Measurements from ENCODE around the gene PNMA6E. TPM values are rescaled to one million over a fixed set of nuclear protein-coding genes. Genes with fewer than 3 reads are reported as not detected.

The PNMA6E gene
- total and polyA plus RNA-seq, 9 of the 15 experiments (the other 6 are each of a cell fraction or from before 2014, with no cell fraction given), result 0.03 TPM; not detected in 8

GRCh38 chrX:153379971-153380581 lies 21.1 kb downstream of the PNMA6E start (continued):
- TF ChIP-seq TAF9B (IDR thresholded peaks at IDR 0.05; ENCODE audit: partially characterized antibody), result no peak
- peak; percentile 78; the same call in 1 of the 2 replicates for TF ChIP-seq BACH1 (tag; IDR thresholded peaks at IDR 0.05)
- no peak for TF ChIP-seq E2F4 (CRISPR knock-in tag; IDR thresholded peaks at IDR 0.05; ENCODE audit: low read depth)
- TF ChIP-seq ZNF124 (CRISPR knock-in tag; IDR thresholded peaks at IDR 0.05), result no peak

GRCh38 chrX:153379508-153379907 lies 21.6 kb downstream of the PNMA6E start:
- H3K9ac ChIP-seq (ENCODE audit: insufficient read depth in 1 of 2, low read depth in 2 of 2, low read length in 2 of 2), result peak overlapping the region in 1 of 2 experiments; percentile 23; a peak in 1 of 4 replicates
- H2AFZ ChIP-seq (ENCODE audit: low read depth, low read length), result no peak overlapping the region
- intact Hi-C loops (cut with micrococcal nuclease), result no loop called here
- no peaks in the 10 kb centered on the region for H3K36me3 ChIP-seq (ENCODE audit: control insufficient read depth, insufficient read depth, low read length)
- ChIA-PET CTCF (ENCODE audit: low intra/inter-chr PET ratio) (no interaction called here), POLR2A (no interaction called here)
- no peaks in the 10 kb centered on the region; a peak in 1 of 5 replicates for H3K27me3 ChIP-seq (ENCODE audit: control insufficient read depth in 2 of 2, insufficient read depth in 2 of 2, low read length in 2 of 2)
- ATAC-seq (no peak), DNase-seq (ENCODE audit: extremely low read depth in 1 of 4, low spot score in 3 of 4) (no peak), FAIRE-seq (no peak)
- 83% methylated on average over 4 of the region's 9 CpGs for WGBS (ENCODE audit: insufficient coverage, low coverage, missing lambda C conversion rate)
- no peaks in the 10 kb centered on the region for H3K9me1 ChIP-seq (ENCODE audit: control insufficient read depth, insufficient read depth, low read length)
- H3K27ac ChIP-seq (ENCODE audit: extremely low read depth, low read depth, low read length), result no peak overlapping the region
- no peaks in the 10 kb centered on the region for H4K20me1 ChIP-seq (replicated peaks; ENCODE audit: control insufficient read depth, insufficient read depth, low read length)
- no peaks in the 10 kb centered on the region for H3K79me2 ChIP-seq (ENCODE audit: control insufficient read depth, insufficient read depth, low read length)
- H3K4me1 ChIP-seq (replicated peaks in 1 of 2; ENCODE audit: control insufficient read depth in 2 of 2, insufficient read depth in 2 of 2, low read length in 2 of 2), result peaks cover 33% of the 10 kb centered on the region in 2 experiments
- H3K4me2 ChIP-seq (ENCODE audit: insufficient read depth, low read length), result 0 out of 2 replicates have a peak overlapping the region, but pooled peaks have one; percentile 18
- H3K4me3 ChIP-seq, result no peak overlapping the region
- peaks cover 6% of the 10 kb centered on the region; the same call in 1 of the 2 replicates for H3K9me3 ChIP-seq (replicated peaks; ENCODE audit: control insufficient read depth, insufficient read depth, low read depth, low read length)
- in situ Hi-C loops (cut with MboI), result no loop called here
- no TSS peak for BruUV-seq (replicated peaks)
- TF ChIP-seq E4F1 (CRISPR knock-in tag; IDR thresholded peaks at IDR 0.05; ENCODE audit: borderline replicate concordance) (no peak), TAL1 (IDR thresholded peaks at IDR 0.05) (no peak), MEF2A (IDR thresholded peaks at IDR 0.05; ENCODE audit: control insufficient read depth, low read depth, low read length) (no peak), EP300 (IDR thresholded peaks at IDR 0.05; ENCODE audit: low read length) (no peak), GATAD2B (IDR thresholded peaks at IDR 0.05; ENCODE audit: borderline replicate concordance) (no peak), ZNF76 (CRISPR knock-in tag; IDR thresholded peaks at IDR 0.05; ENCODE audit: borderline replicate concordance) (no peak), TCFL5 (CRISPR knock-in tag; conservative IDR thresholded peaks at IDR 0.05) (no peak), RUNX1 (IDR thresholded peaks at IDR 0.05; ENCODE audit: low read depth) (no peak), FOXJ2 (tag; IDR thresholded peaks at IDR 0.05) (no peak), ZNF551 (CRISPR knock-in tag; IDR thresholded peaks at IDR 0.05) (no peak), PTBP1 (IDR thresholded peaks at IDR 0.05; ENCODE audit: low read depth, low read length) (no peak), NKRF (IDR thresholded peaks at IDR 0.05; ENCODE audit: borderline replicate concordance) (no peak), TBP (optimal IDR thresholded peaks at IDR 0.05; ENCODE audit: low read depth, low read length) (no peak)

Measured in K562 (cell line).